ENCODE data around the gene MPPED1.

GRCh38 chr22:43412808-43413795 is 1.3 kb downstream of the MPPED1 start:
- TF ChIP-seq CTCF (IDR thresholded peaks at IDR 0.05; ENCODE audit: borderline replicate concordance, extremely low read depth, low read length, poor library complexity, severe bottlenecking) (no peak), EZH2 (IDR thresholded peaks at IDR 0.05; ENCODE audit: borderline replicate concordance, low read depth, low read length, severe bottlenecking) (no peak)
